H1 (cell line): ENCODE data around the gene ETFBKMT. TPM values are rescaled to one million over a fixed set of nuclear protein-coding genes. Genes with fewer than 3 reads are reported as not detected.

Experiments used
- CTCF ChIA-PET: fragments of 300-600 bp; sonication (Branson Sonifier 250); formaldehyde crosslinking; loops from one replicate; lab custom pipeline; 2021; ENCODE audit not compliant: partially characterized antibody; lab: Charles Lee
- POLR2A ChIA-PET: fragments of 300-600 bp; sonication (Branson Sonifier 250); formaldehyde crosslinking; loops from one replicate; lab custom pipeline; 2021; ENCODE audit warnings: inconsistent platforms; ENCODE audit not compliant: partially characterized antibody; lab: Charles Lee
- DNase-seq, 2 experiments: peaks; one replicate each; pipeline versions ENCODE4 v3.0.0 to v3.0.0-alpha.2; 2010 to 2022; ENCODE audit warnings: low spot score in 2 of 2, low read depth in 1 of 2, mixed read lengths in 1 of 2
- FAIRE-seq: peaks from 2 replicates; lab custom pipeline; 2011; peaks lifted over from hg19 to GRCh38; lab: Jason Lieb, UNC
- H2AFZ ChIP-seq: 2 replicates; pipeline ENCODE4 v1.8.1; 2012; ENCODE audit warnings: low read length, inconsistent platforms
- H2AK5ac ChIP-seq: 2 replicates; pipeline ENCODE4 v1.6.1; 2013; ENCODE audit warnings: low read depth, low read length
- H2BK120ac ChIP-seq: replicated peaks from 2 replicates; pipeline ENCODE3; 2013; ENCODE audit warnings: low read depth, low read length, inconsistent platforms
- H2BK12ac ChIP-seq: 2 replicates; pipeline ENCODE4 v1.6.1; 2013; ENCODE audit warnings: low read depth, low read length
- H2BK15ac ChIP-seq: 2 replicates; pipeline ENCODE4 v1.6.1; 2013; ENCODE audit warnings: low read length
- H2BK20ac ChIP-seq: 2 replicates; pipeline ENCODE4 v1.6.1; 2013; ENCODE audit warnings: low read length
- H2BK5ac ChIP-seq: 2 replicates; pipeline ENCODE4 v1.6.1; 2013; ENCODE audit warnings: low read depth, low read length
- H3K14ac ChIP-seq: 2 replicates; pipeline ENCODE4 v1.6.1; 2013; ENCODE audit warnings: inconsistent platforms; ENCODE audit not compliant: insufficient read length
- H3K18ac ChIP-seq: 2 replicates; pipeline ENCODE4 v1.6.1; 2013; ENCODE audit warnings: low read length; ENCODE audit errors: extremely low read depth
- H3K23ac ChIP-seq: 2 replicates; pipeline ENCODE4 v1.6.1; 2013; ENCODE audit warnings: inconsistent platforms; ENCODE audit not compliant: insufficient read length
- H3K23me2 ChIP-seq: 2 replicates; pipeline ENCODE4 v1.6.1; 2013; ENCODE audit warnings: low read depth, low read length
- H3K27ac ChIP-seq: 2 replicates; pipeline ENCODE4 v1.6.1; 2011; ENCODE audit warnings: low read depth, low read length, inconsistent platforms
- H3K27me3 ChIP-seq, 4 experiments: replicated peaks in 1 of 4; 1 replicate in 1 of 4; 2 replicates in 3 of 4; pipeline versions ENCODE4 v1.6.1 to v1.8.1; 2011 to 2013; ENCODE audit warnings: low read length in 3 of 4, mild to moderate bottlenecking in 3 of 4, inconsistent platforms in 2 of 4, mixed read lengths in 2 of 4, moderate library complexity in 1 of 4; ENCODE audit not compliant: control insufficient read depth in 3 of 4, insufficient read depth in 3 of 4; ENCODE audit errors: extremely low read depth in 1 of 4
- H3K36me3 ChIP-seq, 4 experiments: 2 replicates each; pipeline versions ENCODE4 v1.6.1 to v1.8.1; 2011 to 2013; ENCODE audit warnings: mild to moderate bottlenecking in 4 of 4, low read length in 3 of 4, moderate library complexity in 2 of 4, control low read depth in 1 of 4, inconsistent platforms in 1 of 4; ENCODE audit not compliant: insufficient read depth in 4 of 4, control insufficient read depth in 2 of 4
- H3K4ac ChIP-seq: replicated peaks from 2 replicates; pipeline ENCODE3; 2013; ENCODE audit warnings: low read length, low read depth, mixed read lengths, inconsistent platforms; ENCODE audit not compliant: insufficient read length
- H3K4me1 ChIP-seq, 4 experiments: replicated peaks in 1 of 4; 1 replicate in 1 of 4; 2 replicates in 3 of 4; pipeline versions ENCODE4 v1.6.1 to v1.8.1; 2011 to 2013; ENCODE audit warnings: low read length in 3 of 4, inconsistent platforms in 2 of 4, mixed read lengths in 1 of 4; ENCODE audit not compliant: insufficient read depth in 4 of 4, control insufficient read depth in 3 of 4
- H3K4me2 ChIP-seq, 2 experiments: 2 replicates each; pipeline versions ENCODE4 v1.6.1 to v1.8.1; 2011 to 2013; ENCODE audit warnings: low read depth in 2 of 2, low read length in 2 of 2, control low read depth in 1 of 2, inconsistent platforms in 1 of 2, mild to moderate bottlenecking in 1 of 2; ENCODE audit not compliant: insufficient read depth in 1 of 2
- H3K4me3 ChIP-seq, 4 experiments: fragments of 200-600, 300-600 bp in 1 of 4; sonication (generic), shearing (Covaris generic), sonication (Bioruptor Twin) in 1 of 4; 2 replicates each; pipeline versions ENCODE4 v1.5.1 to v1.8.1; 2011 to 2016; ENCODE audit warnings: low read length in 4 of 4, low read depth in 3 of 4, control low read depth in 2 of 4, inconsistent platforms in 2 of 4, mild to moderate bottlenecking in 2 of 4, mixed read lengths in 1 of 4, moderate library complexity in 1 of 4; ENCODE audit not compliant: insufficient read depth in 2 of 4; ENCODE audit errors: extremely low read depth in 1 of 4
- H3K56ac ChIP-seq: replicated peaks from 2 replicates; pipeline ENCODE3; 2013; ENCODE audit warnings: low read depth, mild to moderate bottlenecking, mixed read lengths, low read length, inconsistent platforms; ENCODE audit not compliant: insufficient read length
- H3K79me1 ChIP-seq: 2 replicates; pipeline ENCODE4 v1.6.1; 2013; ENCODE audit warnings: low read depth, low read length, control low read depth
- H3K79me2 ChIP-seq, 2 experiments: 2 replicates each; pipeline versions ENCODE4 v1.6.1 to v1.8.1; 2012 to 2013; ENCODE audit warnings: low read length in 2 of 2, mild to moderate bottlenecking in 2 of 2, inconsistent platforms in 1 of 2; ENCODE audit not compliant: insufficient read depth in 2 of 2, control insufficient read depth in 1 of 2
- H3K9ac ChIP-seq, 4 experiments: replicated peaks in 1 of 4; 1 replicate in 1 of 4; 2 replicates in 3 of 4; pipeline versions ENCODE4 v1.6.1 to v1.8.1; 2011 to 2013; ENCODE audit warnings: low read depth in 3 of 4, low read length in 3 of 4, control low read depth in 2 of 4, mild to moderate bottlenecking in 2 of 4, moderate library complexity in 2 of 4, inconsistent platforms in 1 of 4; ENCODE audit errors: extremely low read depth in 1 of 4
- H3K9me3 ChIP-seq, 2 experiments: 2 replicates each; pipeline versions ENCODE4 v1.6.1 to v1.8.1; 2012 to 2013; ENCODE audit warnings: mild to moderate bottlenecking in 2 of 2, moderate library complexity in 2 of 2, control low read depth in 1 of 2, inconsistent platforms in 1 of 2, low read depth in 1 of 2, low read length in 1 of 2, mixed read lengths in 1 of 2; ENCODE audit not compliant: insufficient read depth in 2 of 2
- H4K20me1 ChIP-seq, 2 experiments: replicated peaks in 1 of 2; 2 replicates each; pipeline versions ENCODE3 to v1.8.1; 2011 to 2013; ENCODE audit warnings: inconsistent platforms in 2 of 2, low read length in 2 of 2, mild to moderate bottlenecking in 1 of 2; ENCODE audit not compliant: insufficient read depth in 2 of 2, control insufficient read depth in 1 of 2
- H4K5ac ChIP-seq: 2 replicates; pipeline ENCODE4 v1.6.1; 2013; ENCODE audit warnings: low read length, low read depth, mixed read lengths, inconsistent platforms; ENCODE audit not compliant: insufficient read length
- H4K8ac ChIP-seq: 2 replicates; pipeline ENCODE4 v1.8.0; 2013; ENCODE audit warnings: mild to moderate bottlenecking, moderate library complexity, low read length, inconsistent platforms; ENCODE audit not compliant: insufficient read depth; ENCODE audit errors: extremely low read depth
- H4K91ac ChIP-seq: replicated peaks from 2 replicates; pipeline ENCODE3; 2013; ENCODE audit warnings: low read length, mixed read lengths, inconsistent platforms; ENCODE audit not compliant: insufficient read length
- TAF1 ChIP-seq: IDR thresholded peaks from 2 replicates; pipeline ENCODE4 v1.6.1; 2011; ENCODE audit warnings: mild to moderate bottlenecking, low read depth, low read length
- WGBS, 2 experiments: shearing (Covaris generic) in 1 of 2; methylation state at CpG; one replicate each; pipeline versions ENCODE4 v1.1.6 to v1.1.7; 2013 to 2015; ENCODE audit warnings: low lambda C conversion rate in 2 of 2, mixed read lengths in 2 of 2, inconsistent platforms in 1 of 2, low coverage in 1 of 2, missing lambda C conversion rate in 1 of 2; ENCODE audit not compliant: insufficient replicate concordance in 2 of 2, insufficient coverage in 1 of 2, insufficient read length in 1 of 2; ENCODE audit errors: extremely low coverage in 1 of 2, missing lambda C conversion rate in 1 of 2; 5-methylcytosine and 5-hydroxymethylcytosine counted together
- polyA plus RNA-seq, 7 experiments: library from polyadenylated mRNA; depleted of rRNA in 3 of 7; stranded (reverse) in 5 of 7; unstranded in 2 of 7; fragments of >200 nt in 5 of 7; fragments of 200-250 nt in 2 of 7; gene quantifications; 1 replicate in 5 of 7; 2 replicates in 1 of 7; 4 replicates in 1 of 7; pipeline versions ENCODE4 v1.2.1 to v1.2.3, GENCODE V29; 2011 to 2013; ENCODE audit warnings: missing spikeins in 2 of 7, mixed read lengths in 2 of 7
- total RNA-seq: library from RNA; stranded (reverse); fragmentation: NEBNext Ultra II Directional; extraction: Animal tissue kit (Norgen Biotek cat#: 25700); gene quantifications from 2 replicates; pipeline ENCODE4 v1.2.1, GENCODE V29; 2021

ETFBKMT gene
- total and polyA plus RNA-seq, 2 of the 8 experiments (the other 6 are each of a cell fraction or from before 2014, with no cell fraction given) = 0.59 to 1.7 TPM

GRCh38 chr12:31650918-31651317 lies 8.6 kb upstream of the ETFBKMT start:
- Histone ChIP-seq H3K56ac (no peak overlapping the region), H3K4ac (no peak overlapping the region), H3K9me3 (no peaks in the 10 kb centered on the region), H3K23ac (no peak overlapping the region), H2AFZ (no peak overlapping the region; the same call in 1 of the 2 replicates), H3K4me3 (no peak overlapping the region), H3K4me1 (no peaks in the 10 kb centered on the region), H4K5ac (no peak overlapping the region), H3K79me2 (no peaks in the 10 kb centered on the region), H3K36me3 (no peaks in the 10 kb centered on the region), H2BK120ac (no peak overlapping the region), H3K23me2 (no peaks in the 10 kb centered on the region), H4K91ac (no peak overlapping the region), H4K20me1 (no peaks in the 10 kb centered on the region), H2BK12ac (no peak overlapping the region), H3K18ac (no peak overlapping the region), H4K8ac (no peak overlapping the region), H3K27me3 (no peaks in the 10 kb centered on the region), H3K14ac (no peak overlapping the region), H3K79me1 (no peaks in the 10 kb centered on the region), H3K9ac (no peak overlapping the region), H2BK15ac (no peak overlapping the region), H3K4me2 (no peak overlapping the region), H2AK5ac (no peak overlapping the region), H3K27ac (no peak overlapping the region), H2BK20ac (no peak overlapping the region), H2BK5ac (no peak overlapping the region)
- WGBS, 2 experiments = 89% methylated on average over 6 of the region's 6 CpGs; no CpG with 5 or more reads in 1 of the 2 experiments
- no peak for TF ChIP-seq TAF1
- CTCF ChIA-PET = no interaction called here
- POLR2A ChIA-PET = no interaction called here
- no peak for DNase-seq
- no peak for FAIRE-seq
